ENCODE results near the gene ATP11C. TPM values are rescaled to one million over a fixed set of nuclear protein-coding genes. Genes with fewer than 3 reads are reported as not detected.
"Not testable (repeated sequence)": the region's sequence is repeated elsewhere in the genome, so short reads cannot be mapped to it uniquely, and the experiment has no call there.

The ATP11C gene
- polyA plus RNA-seq, 1 donor = 44.2 TPM

- no peak for DNase-seq
Observed at GRCh38 chrX:139851730-139852129, 81.1 kb downstream of the ATP11C start.

- DNase-seq = no peak
Observed at GRCh38 chrX:139850968-139851367, 81.9 kb downstream of the ATP11C start.

- DNase-seq = no peak
Observed at GRCh38 chrX:139844884-139845283, 88.0 kb downstream of the ATP11C start.

GRCh38 chrX:139844163-139844562, 88.7 kb downstream of the ATP11C start:
- DNase-seq = no peak

- DNase-seq = no peak
Observed at GRCh38 chrX:139842326-139843185, 90.3 kb downstream of the ATP11C start.

GRCh38 chrX:139836335-139836734, 96.5 kb downstream of the ATP11C start:
- DNase-seq = not testable (repeated sequence)

GRCh38 chrX:139834879-139835278, 98.0 kb downstream of the ATP11C start:
- no peak for DNase-seq

- no peak for DNase-seq
Observed at GRCh38 chrX:139832718-139833309, 100.0 kb downstream of the ATP11C start.

GRCh38 chrX:139831675-139832456, 101.0 kb downstream of the ATP11C start:
- no peak for DNase-seq

- no peak for DNase-seq
Observed at GRCh38 chrX:139831017-139831416, 101.8 kb downstream of the ATP11C start.

GRCh38 chrX:139828830-139829229, 104.0 kb downstream of the ATP11C start:
- no peak for DNase-seq

- no peak for DNase-seq
Observed at GRCh38 chrX:139828033-139828432, 104.8 kb downstream of the ATP11C start.

- DNase-seq = no peak
Observed at GRCh38 chrX:139826065-139827044, 106.5 kb downstream of the ATP11C start.

GRCh38 chrX:139825618-139826017, 107.2 kb downstream of the ATP11C start:
- no peak for DNase-seq

- DNase-seq = no peak
Observed at GRCh38 chrX:139823806-139824205, 109.0 kb downstream of the ATP11C start.

GRCh38 chrX:139820358-139820984, 112.4 kb downstream of the ATP11C start:
- no peak for DNase-seq

GRCh38 chrX:139816204-139816603, 116.6 kb downstream of the ATP11C start:
- DNase-seq = no peak

- no peak for DNase-seq
Observed at GRCh38 chrX:139815771-139816170, 117.1 kb downstream of the ATP11C start.

- DNase-seq = no peak
Observed at GRCh38 chrX:139811942-139812629, 120.8 kb downstream of the ATP11C start.

GRCh38 chrX:139804482-139804881, 128.4 kb downstream of the ATP11C start:
- DNase-seq = no peak
